GM21723 (cell line): ENCODE results near the gene GDF15.
A peak's percentile ranks its signal among the peaks of the same experiment; 100 is the strongest.
"Not testable (repeated sequence)": the region's sequence is repeated elsewhere in the genome, so short reads cannot be mapped to it uniquely, and the experiment has no call there.

Experiments used
- ATAC-seq: cut with Tn5 transposase; IDR thresholded peaks from one replicate; pipeline ENCODE4 v1.9.1; 2021; ENCODE audit warnings: mild to moderate bottlenecking, moderate library complexity; ENCODE audit not compliant: unreplicated experiment

GDF15 gene

DNA sequence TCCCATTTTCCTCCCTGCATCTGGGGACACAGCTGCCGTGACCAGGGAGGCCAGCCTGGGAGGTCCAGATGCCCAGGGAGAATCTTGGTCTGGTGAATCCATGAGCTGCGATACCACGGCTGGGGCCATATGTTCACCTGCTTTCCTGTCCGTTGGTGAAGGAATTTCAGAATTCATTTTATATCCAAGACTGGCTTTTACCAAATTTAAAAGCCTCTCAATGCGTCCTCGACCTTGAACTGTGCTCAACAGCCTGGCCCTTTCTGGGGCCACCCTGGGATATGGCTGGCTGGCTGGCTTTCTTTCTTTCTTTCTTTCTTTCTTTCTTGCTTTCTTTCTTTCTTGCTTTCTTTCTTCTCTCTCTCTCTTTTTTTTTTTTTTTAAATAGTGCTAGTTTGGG lies 22.2 kb upstream of the GDF15 start:
- ATAC-seq, result no peak

GRCh38 chr19:18364277-18364825 lies 21.6 kb upstream of the GDF15 start:
- ATAC-seq, result not testable (repeated sequence)

- no peak for ATAC-seq
Measured at GRCh38 chr19:18364826-18365528, 21.0 kb upstream of the GDF15 start.

GRCh38 chr19:18366021-18366435 lies 19.9 kb upstream of the GDF15 start:
- no peak for ATAC-seq

DNA sequence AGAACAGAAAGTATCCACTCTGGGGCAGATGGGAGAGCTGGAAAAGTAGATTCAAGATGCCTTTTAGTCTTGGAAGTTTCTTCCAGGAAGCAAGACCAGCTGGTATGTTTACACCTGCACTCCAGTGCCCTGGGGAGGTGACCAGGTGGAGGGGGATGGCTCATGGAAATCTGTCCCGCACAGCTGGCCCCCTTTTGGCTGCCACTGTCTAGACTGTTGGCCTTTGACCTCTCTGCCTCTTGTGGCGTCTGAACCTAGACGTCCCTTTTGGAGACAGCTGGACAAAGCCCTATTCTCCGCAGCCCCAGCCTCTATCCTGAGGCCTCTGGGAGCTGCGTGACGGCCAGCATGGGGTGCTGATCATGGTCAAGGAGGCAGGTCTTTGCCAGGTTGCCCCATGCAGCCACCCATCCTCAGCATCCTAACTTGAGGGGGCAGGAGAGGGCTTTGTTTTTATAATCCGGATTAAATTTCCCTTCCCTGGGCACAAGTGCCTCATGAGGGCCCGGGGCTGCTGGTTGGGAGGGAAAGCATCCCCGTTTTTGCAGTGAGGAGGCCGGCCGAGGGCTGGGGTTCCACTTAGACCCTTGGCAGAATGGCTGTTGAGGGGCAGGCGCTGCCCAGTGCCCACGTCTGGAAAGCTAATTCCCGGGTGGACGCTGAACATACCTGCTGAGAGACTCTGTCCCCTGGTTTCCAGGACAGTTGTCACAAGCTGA lies 17.3 kb upstream of the GDF15 start:
- ATAC-seq, result no peak

DNA sequence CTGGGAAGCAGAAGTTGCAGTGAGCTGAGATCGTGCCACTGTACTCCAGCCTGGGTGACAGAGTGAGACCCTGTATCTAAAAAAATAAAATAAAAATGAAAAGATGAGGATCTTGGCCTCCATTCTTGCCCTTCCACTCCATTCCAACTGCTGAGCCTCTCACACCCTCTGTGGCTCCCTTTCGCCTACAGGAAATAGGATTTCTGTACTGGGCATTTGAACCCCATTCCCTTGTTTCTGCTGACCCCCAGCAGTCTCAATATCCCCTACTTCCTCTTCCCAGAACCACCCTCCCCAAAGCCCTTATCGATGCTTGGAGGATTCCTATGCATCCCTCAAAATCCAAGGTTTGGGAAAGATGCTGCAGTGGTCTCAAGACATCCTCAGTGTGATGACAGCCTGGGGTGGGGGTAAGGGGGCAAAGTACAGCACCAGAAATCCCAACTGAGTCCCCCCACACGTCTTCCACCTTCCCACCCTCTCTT lies 12.5 kb upstream of the GDF15 start:
- ATAC-seq, result no peak

DNA sequence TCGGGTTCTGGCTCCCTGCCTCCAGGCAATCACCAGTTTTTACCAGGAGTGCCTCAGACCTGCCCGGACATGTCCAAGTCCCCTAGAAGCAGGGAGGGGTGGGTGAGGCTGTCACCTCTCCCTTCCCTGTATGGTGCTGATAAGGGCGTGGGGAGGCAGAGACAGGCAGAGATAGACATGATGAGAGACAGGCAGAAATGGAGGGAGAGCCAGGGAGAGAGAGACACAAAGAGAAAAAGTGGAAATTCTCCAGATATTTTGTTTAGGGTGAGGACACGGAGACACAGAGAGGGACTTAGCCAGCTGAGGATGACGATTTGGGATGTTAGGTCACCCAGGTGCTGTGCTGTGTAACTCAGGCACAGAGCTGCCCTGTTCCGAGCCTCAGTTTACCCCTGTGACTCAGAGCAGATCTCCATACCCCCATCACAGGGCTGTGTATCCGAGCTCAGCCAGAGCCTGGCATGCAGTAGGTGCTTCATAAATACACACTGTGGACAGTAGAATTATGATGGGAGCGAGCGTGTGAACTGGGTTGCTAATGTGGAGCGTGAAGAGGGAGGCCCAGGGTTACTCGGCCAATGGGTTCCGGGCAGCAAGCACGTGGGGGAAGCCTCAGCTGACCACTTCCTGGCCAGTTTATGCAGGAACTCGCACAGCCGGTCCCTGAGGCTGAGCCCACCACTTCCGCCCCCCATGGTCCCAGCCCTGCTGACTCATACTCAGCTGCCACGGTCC lies 11.9 kb upstream of the GDF15 start:
- ATAC-seq, result peak; percentile 71

DNA sequence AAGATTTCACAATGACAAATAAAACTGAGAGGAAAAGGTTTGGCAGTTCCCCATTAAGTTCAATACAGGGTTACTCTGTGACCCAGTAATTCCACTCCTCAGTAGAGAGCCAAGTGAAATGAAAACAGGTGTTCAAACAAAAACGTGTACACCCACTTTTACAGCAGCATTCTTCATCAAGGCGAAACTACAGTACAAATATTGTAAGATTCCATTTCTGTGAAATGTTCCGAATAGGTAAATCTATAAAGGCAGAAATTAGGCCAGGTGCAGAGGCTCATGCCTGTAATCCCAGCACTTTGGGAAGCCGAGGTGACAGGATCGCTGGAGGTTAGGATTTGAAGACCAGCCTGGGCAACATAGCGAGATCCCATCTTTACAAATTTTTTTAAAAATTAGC lies 8.9 kb upstream of the GDF15 start:
- ATAC-seq, result no peak

- ATAC-seq, result no peak
Measured at GRCh38 chr19:18379803-18380747, 5.9 kb upstream of the GDF15 start.

DNA sequence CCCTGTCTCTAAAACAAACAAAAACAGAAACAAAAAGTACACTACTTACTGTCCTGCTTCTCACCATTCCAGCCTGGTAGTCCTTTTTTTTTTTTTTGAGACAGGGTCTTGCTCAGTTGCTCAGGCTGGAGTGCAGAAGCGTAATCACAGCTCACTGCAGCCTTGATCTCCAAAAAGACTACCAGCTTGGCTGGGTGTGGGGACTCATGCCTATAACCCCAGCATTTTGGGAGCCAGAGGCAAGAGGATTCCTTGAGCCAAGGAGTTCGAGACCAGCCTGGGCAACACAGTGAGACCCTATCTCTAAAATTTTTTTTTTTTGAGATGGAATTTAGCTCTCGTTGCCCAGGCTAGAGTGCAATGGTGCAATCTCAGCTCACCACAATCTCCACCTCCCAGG lies 5.1 kb upstream of the GDF15 start:
- ATAC-seq, result no peak

- not testable (repeated sequence) for ATAC-seq
Measured at GRCh38 chr19:18383622-18384021, 2.3 kb upstream of the GDF15 start.

DNA sequence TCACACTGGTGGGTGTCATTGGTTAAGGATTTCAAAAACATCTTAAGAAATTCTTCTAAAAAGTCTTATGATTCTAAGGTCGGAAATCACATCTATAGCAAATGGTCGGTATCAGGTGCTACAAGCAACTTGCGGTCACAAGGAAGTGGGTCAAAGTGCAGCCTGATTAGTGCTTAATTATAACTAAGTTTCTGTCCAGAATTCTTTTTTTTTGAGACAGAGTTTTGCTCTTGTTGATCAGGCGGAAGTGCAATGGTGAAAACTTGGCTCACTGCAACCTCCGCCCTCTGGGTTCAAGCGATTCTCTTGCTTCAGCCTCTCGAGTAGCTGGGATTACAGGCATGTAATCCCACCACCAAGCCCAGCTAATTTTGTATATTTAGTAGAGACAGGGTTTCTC lies 1.2 kb upstream of the GDF15 start:
- no peak for ATAC-seq

- ATAC-seq, result no peak
Measured at GRCh38 chr19:18385359-18385674, 641 bp upstream of the GDF15 start.

GRCh38 chr19:18386543-18387271 lies 749 bp downstream of the GDF15 start:
- ATAC-seq, result no peak

- ATAC-seq, result peak; percentile 67
Measured at GRCh38 chr19:18388100-18388959, 2.4 kb downstream of the GDF15 start.

- ATAC-seq, result no peak
Measured at GRCh38 chr19:18388960-18389725, 3.2 kb downstream of the GDF15 start.

DNA sequence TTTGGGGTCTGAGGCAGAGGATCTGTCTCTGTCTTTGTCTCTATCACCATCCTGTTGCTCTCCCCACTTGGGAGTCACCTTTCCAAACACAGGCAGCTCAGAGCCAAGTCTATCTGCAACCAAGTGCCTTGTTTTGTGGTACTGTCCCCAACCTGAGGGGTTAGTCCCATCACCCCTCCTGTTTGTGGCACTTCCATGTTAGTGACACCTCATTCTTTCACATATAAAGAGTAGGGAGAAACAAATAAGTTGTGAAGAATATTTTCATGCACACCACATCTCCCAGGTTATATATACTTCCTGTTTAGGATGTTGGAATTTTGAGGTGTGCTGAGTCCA lies 3.7 kb downstream of the GDF15 start:
- no peak for ATAC-seq
